ENCODE results near the gene SMAD5. TPM values are rescaled to one million over a fixed set of nuclear protein-coding genes. Genes with fewer than 3 reads are reported as not detected.

SMAD5 gene
- total and polyA plus RNA-seq, 8 donors: 4.3 to 46.1 (median 20.7) TPM

DNA sequence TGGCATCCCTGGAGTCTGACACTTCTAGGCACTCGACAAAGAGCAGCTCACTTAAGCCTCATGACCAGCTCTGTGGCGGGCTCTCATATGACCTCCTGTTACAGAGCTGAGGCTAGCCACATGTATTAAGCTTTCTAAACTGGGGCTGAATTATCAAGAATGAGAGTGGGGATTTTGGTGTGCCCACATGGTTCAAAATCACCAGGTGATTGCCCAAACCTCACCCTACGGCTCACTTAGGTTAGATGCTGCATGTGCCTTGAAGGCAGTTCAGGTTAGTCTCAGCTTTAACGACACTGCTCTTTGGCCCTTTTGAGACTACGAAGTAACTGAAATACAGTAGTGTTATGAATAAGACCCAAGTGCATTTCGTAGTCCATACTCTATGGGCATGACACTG, 99.7 kb downstream of the SMAD5 start:
- ATAC-seq (no peak), DNase-seq (no peak)

More for the DNA sequence above, 99.7 kb downstream of the SMAD5 start:
- intact Hi-C loops (cut with DNase I): no loop called here
- H3K36me3 ChIP-seq: no peaks in the 10 kb centered on the region
- H3K4me3 ChIP-seq: no peak overlapping the region
- H3K27ac ChIP-seq: no peak overlapping the region
- H3K4me1 ChIP-seq: no peaks in the 10 kb centered on the region
- no peaks in the 10 kb centered on the region for H3K9me3 ChIP-seq
- FAIRE-seq: no peak
- TF ChIP-seq, protein P1, sequence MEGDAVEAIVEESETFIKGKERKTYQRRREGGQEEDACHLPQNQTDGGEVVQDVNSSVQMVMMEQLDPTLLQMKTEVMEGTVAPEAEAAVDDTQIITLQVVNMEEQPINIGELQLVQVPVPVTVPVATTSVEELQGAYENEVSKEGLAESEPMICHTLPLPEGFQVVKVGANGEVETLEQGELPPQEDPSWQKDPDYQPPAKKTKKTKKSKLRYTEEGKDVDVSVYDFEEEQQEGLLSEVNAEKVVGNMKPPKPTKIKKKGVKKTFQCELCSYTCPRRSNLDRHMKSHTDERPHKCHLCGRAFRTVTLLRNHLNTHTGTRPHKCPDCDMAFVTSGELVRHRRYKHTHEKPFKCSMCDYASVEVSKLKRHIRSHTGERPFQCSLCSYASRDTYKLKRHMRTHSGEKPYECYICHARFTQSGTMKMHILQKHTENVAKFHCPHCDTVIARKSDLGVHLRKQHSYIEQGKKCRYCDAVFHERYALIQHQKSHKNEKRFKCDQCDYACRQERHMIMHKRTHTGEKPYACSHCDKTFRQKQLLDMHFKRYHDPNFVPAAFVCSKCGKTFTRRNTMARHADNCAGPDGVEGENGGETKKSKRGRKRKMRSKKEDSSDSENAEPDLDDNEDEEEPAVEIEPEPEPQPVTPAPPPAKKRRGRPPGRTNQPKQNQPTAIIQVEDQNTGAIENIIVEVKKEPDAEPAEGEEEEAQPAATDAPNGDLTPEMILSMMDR (IDR thresholded peaks at IDR 0.05): no peak
- 76 to 78% methylated on average over 6 of the region's 6 CpGs for WGBS, 2 donors
- no peaks in the 10 kb centered on the region for H3K27me3 ChIP-seq

Other genes starting within 250 kb of the SMAD5 start
- not detected for gene IL9, start 237.0 kb upstream of the SMAD5 start, total RNA-seq
- gene IL9, start 237.0 kb upstream of the SMAD5 start, polyA plus RNA-seq: not detected
- gene LECT2, start 177.9 kb upstream of the SMAD5 start, total RNA-seq: not detected
- not detected for gene LECT2, start 177.9 kb upstream of the SMAD5 start, polyA plus RNA-seq
- 10 to 100 TPM in 3 of 6 donors, 1 to 10 TPM in 3; 3.7 to 50.1 (median 12.2) TPM for gene TGFBI, start 103.9 kb upstream of the SMAD5 start, total RNA-seq
- gene TGFBI, start 103.9 kb upstream of the SMAD5 start, polyA plus RNA-seq: 10 to 100 TPM; 14.2 to 17.6 TPM
- gene SMIM32, start 60.3 kb downstream of the SMAD5 start, total RNA-seq: under 1 TPM in 5 of 6 donors, not detected in 1; 0.12 to 0.46 (median 0.32) TPM
- 1 to 10 TPM; 1.7 to 4.2 TPM for gene SMIM32, start 60.3 kb downstream of the SMAD5 start, polyA plus RNA-seq
- not detected for gene TRPC7, start 232.7 kb downstream of the SMAD5 start, total RNA-seq
- not detected for gene TRPC7, start 232.7 kb downstream of the SMAD5 start, polyA plus RNA-seq

Data from pancreas (tissue), 10 donors.